Neuron (in vitro differentiated cells): ENCODE results near the gene CD9.

Source experiments
- H2AFZ ChIP-seq: one replicate; pipeline ENCODE4 v1.6.1; 2013; ENCODE audit warnings: low read depth, mild to moderate bottlenecking, inconsistent platforms, low read length, moderate library complexity
- H3K27me3 ChIP-seq: one replicate; pipeline ENCODE4 v1.6.1; 2013; ENCODE audit warnings: low read length; ENCODE audit not compliant: insufficient read depth
- H3K36me3 ChIP-seq: one replicate; pipeline ENCODE4 v1.6.1; 2013; ENCODE audit warnings: low read length; ENCODE audit not compliant: insufficient read depth
- H3K4me1 ChIP-seq: one replicate; pipeline ENCODE4 v1.6.1; 2013; ENCODE audit warnings: low read length; ENCODE audit not compliant: insufficient read depth
- H3K4me3 ChIP-seq: 2 replicates; pipeline ENCODE4 v1.5.1; 2013; ENCODE audit warnings: mild to moderate bottlenecking, low read length, moderate library complexity
- H3K9me3 ChIP-seq: one replicate; pipeline ENCODE4 v1.6.1; 2013; ENCODE audit warnings: low read length

The CD9 gene

DNA sequence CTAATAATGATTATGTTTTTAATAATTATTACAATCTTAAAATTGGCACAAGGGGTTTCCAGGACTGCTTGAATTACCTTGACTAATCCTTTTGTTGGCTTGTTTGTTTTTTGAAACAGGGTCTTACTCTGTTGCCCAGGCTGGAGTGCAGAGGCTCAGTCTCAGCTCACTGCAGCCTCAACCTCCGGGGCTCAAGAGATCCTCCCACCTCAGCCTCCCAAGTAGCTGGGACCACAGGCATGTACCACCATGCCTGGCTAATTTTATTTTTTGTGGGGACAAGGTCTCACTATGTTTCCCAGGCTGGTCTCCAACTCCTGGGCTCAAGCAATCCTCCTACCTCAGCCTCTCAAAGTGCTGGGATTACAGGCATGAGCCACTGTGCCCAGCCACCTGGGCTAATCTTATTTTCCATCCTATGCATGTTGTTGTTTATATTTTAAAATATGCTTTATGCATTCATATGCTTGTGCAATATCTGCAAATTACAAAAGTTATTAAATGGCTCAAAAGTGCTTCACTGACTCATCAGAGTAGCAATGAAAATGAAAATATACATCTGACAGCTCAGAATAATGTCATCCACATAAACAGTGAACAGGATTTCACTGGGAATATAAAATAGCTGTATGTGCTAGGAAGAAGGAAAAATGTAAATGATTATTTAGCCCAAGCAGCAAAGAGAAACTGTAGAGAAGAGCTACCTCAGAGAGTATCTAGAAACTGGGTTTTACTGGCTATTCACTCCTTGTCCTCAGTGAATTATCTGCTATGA lies 85.5 kb downstream of the CD9 start:
- H3K9me3 ChIP-seq, result no peaks in the 10 kb centered on the region
- no peaks in the 10 kb centered on the region for H3K27me3 ChIP-seq
- no peak overlapping the region for H3K4me3 ChIP-seq

More for the DNA sequence above, 85.5 kb downstream of the CD9 start:
- Histone ChIP-seq H3K4me1 (peaks cover 10% of the 10 kb centered on the region), H2AFZ (no peak overlapping the region), H3K36me3 (no peaks in the 10 kb centered on the region)
